HL-60/S4 treated with phorbol 12-myristate 13-acetate at 8.2 ng/mL for 4 days and 3 days (cell line): Measurements from ENCODE around the gene CTNND2.

Experiments
- in situ Hi-C: fragments of 300-500 bp; cut with MboI; formaldehyde crosslinking; loops from 2 replicates; pipeline ENCODE4 v1.15.0; 2022; ENCODE audit warnings: low sequenced_read_pairs

The CTNND2 gene

DNA sequence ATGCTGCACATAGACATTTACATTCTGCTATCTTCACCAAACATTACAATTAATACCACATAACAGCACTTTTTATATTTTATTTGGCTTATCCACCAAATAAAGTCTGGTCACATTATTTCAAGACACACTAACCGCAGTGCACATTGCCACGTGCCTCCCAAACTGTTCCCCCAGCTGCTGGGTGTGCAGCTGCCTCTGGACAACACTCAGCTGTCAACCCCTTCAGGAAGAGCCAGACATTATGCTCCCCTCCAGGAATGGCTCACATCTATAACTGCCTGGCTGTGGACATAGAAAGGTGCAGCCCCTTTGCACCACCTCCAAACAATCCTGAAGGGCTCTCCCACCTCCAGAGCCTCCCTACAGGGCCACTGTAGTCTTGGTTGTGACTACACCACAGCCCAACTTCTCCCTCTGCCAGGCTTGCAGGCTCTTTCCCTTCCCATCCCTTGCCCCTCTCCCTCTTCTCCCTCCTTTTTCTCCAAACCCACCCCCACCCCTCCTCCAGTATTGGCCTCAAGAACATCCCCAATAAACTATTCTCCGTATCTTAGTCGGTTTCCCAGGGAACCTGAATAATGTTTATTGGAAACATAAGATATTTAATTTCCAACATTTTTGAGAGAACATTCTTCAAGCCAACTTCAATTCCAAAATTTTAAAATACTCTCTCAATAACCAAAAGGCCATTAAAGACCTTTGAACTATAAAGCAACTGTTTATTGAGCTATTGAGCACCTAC is 372.3 kb downstream of the CTNND2 start:
- in situ Hi-C loops = no loop called here

DNA sequence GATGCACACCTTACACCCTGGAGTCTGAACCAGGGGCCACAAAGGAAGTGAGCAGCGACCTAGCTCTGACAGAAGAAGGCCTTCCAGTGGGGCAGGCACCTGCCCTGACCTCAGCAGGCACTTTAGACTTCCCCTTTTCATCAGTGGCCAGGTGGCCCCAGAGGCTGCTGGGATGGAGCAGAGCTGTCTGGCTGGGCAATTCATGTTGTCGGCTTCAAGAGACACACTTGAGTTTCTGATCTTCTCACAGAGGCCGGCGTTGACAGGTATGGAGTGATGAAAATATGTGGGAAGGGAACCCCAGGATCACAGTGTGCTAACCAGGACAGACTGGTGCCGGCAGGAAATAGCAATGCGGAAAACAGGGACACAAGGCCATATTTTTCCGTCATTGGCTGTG is 375.5 kb downstream of the CTNND2 start:
- in situ Hi-C loops = no loop called here

DNA sequence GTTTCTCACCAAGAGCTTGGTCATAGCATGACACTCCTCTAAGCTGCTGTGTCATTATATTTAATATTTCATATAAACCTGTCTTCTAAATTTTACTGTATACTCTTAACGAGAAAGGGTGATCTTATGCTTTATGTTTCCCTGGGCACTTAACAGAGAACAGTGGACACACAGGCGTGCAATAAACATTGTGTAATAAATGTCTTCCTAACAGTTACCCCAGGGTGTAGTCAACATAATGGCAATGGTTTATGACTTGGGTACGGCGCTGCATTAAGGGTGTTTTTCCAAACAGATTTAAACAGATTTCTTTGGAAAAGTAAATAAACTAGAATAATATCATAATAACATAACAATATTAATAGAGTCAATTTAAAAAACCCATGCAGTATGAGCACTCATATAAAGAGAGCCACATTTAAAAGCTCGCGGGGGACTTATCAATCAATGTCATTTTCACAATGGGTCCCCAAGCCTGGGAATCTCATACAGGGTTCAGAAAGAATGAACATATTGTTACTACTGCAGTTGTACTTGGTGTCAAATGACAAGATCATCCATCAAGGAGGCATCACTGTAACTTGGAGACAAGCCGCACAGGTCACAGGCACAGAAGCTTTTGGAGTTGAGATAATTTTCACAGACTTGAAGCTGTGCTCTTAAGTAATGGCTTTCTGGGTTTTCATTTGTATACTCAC is 376.4 kb downstream of the CTNND2 start:
- in situ Hi-C loops = no loop called here

DNA sequence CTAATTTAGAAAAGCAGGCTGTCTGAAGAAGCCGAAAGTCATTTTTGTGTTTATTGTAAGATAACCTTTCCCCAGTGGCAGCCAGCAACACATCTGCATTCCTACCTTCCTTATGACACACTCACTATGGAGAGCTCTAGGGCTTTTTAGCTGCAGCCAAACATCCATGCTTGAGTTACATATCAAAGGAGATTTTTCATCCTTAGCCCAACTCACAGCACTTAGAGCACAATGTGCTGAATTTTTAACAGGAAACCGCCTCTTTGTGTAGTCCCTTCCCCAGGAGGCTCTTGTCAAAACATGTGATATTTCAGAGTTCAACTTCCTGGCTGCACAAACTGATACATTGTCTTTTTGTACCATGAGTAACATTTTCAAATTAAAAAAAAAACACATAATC is 379.2 kb downstream of the CTNND2 start:
- in situ Hi-C loops = no loop called here

DNA sequence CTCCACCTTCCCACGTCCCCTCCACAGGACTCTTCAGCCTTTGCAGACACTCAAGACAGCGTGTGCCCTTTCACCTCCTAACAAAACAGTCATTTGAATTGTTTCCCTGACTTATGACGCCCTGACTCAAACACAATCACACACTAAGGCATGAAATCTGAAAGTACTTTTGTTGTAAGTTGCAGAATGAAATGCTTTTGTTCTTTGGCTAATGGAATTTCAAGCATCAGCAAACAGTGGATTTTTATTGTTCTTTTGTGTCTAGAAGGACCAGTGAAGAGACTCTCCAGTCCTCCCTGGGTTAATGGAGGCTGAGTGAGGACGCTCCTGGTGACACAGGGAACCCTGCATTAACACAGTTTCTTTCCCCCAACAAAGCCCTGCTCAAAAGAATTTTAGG is 380.1 kb downstream of the CTNND2 start:
- in situ Hi-C loops = no loop called here

DNA sequence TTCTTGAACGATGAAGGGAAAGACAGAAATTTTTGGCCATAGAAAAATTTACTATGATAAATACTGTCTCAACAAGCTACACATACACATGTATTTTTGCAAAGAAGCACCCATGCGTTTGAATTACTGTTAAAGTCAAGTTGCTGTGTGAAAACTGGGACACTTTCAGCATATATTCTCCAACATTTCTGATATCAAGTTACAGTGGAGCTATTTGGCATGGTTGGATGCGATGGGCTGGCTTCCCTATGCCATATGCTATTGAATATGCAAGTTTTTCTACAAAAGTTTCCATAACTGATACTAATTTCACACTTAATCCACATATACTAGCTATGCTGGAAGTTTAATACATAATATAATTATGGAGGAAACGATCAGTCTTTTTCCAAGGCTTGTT is 381.4 kb downstream of the CTNND2 start:
- in situ Hi-C loops = no loop called here

DNA sequence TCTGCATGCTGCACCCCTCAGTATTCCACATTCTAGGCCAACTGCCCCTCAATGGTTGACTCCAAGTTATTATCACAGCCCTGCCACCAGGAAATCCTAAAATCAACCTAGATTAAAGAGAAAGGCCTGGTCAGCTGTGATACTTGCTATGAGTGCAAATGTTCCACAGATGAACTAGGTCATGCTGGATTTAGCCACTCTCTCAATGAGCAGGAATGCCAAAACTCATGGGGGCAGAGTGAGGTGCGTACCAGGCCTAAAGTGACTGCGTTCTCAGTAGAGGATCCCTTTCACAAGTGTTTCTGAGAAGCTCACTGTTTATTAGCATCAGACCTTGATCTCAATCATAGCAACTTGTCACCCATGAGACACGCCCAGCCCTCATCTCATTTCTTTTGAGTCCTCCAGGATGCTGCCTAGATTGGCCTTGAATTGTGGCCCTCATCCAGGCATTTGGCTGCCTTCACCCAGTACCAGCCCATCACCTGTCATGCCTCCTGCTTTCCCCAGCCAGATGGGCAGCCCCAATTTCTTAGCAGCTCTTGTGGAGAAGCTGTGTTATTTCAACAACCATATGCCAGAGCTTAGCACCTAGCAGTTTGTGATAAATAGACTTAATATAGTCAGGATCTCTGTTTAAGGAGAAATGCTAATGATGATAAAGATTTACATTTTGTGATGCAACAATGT is 383.9 kb downstream of the CTNND2 start:
- in situ Hi-C loops = no loop called here

DNA sequence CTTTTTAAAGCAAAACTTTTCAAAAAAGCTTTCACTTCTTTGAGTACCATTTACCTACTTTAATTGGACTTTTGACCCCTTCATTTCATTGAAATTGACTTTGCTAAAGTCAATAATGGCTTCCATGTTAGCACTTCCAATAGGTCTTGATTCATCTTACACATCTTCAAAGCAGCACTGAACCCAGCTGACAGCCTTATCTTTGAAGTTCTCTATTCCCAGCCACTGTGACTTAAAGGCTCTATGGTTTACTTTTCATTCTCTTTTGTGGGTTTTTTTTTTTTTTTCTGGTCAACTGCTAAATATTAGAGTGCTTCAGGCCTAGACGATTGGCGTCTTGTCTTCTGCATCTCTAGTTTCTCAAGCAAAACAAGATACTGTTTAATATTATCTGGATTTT is 385.0 kb downstream of the CTNND2 start:
- in situ Hi-C loops = no loop called here

DNA sequence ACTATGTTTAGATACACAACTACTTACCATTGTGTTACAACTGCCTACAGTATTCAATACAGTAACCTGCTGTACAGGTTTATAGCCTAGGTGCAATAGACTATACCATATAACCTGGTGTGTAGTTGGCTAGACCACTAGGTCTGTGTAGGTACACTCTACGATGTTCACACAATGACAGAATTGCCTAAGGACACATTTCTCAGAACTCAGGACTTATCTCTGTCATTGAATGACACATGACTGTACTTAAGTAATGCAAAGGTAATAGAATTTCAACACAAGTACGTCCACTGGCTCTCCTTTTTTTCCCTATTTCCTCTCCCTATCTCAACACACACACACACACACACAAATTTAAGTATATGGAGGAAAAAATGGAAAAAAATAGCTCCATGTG is 385.6 kb downstream of the CTNND2 start:
- in situ Hi-C loops = no loop called here

DNA sequence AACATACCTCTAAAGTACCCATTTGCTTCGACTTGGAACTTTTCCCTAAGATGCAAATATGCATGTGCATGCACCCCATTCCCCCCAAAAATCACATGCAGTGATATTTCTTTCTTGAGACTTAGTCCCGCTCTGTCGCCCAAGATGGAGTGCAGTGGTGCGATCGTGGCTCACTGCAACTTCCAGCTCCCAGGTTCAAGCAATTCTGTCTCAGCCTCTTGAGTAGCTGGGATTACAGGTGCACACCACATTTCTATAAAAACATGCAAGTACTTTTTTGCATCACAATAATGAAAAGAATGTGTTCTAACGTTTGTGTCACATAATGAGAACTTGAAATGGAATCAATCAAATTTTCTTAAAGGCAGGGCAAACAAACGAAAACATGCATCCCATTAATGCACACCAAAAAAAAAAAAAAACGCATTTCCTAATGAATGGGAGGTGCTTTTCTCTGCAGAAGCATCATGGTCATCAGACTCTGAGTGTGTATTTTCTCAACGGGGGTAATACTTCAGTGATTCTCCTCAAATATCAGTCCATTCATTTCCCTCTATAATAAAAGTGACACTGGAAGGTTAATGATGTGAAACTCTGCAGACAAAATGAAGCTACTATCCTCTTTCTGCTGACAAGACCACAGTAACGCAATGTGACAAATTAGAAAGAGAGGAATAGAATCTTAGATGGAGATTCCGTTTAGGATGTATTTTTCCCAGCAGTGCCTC is 389.4 kb downstream of the CTNND2 start:
- in situ Hi-C loops = no loop called here

DNA sequence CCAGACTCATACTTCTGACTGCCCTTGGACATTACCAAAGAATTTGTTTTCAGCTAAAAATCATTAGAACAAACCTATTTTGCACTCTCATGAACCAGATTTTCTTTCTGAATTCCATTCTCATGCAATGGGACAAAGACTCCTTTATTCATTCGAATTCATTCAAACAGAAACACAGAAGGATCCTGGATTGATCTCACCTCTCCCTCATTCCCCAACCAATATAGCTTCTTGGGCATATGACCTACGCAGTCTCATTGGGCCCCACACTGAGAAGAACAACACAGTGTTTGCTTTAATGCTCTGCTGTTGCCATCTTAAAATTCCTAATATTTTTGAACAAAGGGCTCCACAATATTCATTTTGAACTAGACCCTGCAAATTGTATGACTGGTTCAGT is 392.4 kb downstream of the CTNND2 start:
- in situ Hi-C loops = no loop called here

DNA sequence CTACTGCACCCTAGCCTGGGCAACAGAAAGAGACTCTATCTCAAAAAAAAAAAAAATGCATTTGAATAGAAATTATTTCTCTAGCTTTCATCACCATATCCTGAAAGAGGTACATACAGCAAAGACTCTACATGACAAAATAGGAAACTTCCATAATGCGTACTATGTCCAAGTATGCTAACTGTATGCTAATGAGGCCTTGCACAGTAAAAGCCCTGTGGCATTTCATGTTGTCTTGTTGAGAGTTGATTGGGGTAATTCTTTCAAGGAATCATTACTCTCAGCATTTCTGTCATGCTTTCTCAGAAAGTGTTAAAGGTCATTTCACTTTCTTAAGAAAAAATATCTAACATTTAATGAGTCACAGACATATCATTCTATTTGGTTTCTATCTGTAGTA is 393.4 kb downstream of the CTNND2 start:
- in situ Hi-C loops = no loop called here

DNA sequence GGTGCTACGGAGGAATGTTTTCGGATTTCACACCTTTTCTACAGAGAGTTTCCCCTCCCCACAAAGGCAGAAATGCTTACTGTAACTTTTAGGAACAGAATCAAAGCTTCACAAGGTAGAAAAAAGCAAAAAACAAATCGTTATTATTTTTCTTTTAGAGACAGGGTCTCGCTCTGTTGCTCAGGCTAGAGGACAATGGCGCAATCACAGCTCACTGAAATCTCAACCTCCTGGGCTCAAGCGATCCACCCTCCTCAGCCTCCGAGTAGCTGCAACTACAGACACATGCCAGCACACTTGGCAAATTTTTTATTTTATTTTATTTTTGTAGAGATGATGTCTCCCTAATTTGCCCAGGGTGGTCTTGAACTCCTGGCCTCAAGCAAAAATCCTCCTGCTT is 394.5 kb downstream of the CTNND2 start:
- in situ Hi-C loops = no loop called here

DNA sequence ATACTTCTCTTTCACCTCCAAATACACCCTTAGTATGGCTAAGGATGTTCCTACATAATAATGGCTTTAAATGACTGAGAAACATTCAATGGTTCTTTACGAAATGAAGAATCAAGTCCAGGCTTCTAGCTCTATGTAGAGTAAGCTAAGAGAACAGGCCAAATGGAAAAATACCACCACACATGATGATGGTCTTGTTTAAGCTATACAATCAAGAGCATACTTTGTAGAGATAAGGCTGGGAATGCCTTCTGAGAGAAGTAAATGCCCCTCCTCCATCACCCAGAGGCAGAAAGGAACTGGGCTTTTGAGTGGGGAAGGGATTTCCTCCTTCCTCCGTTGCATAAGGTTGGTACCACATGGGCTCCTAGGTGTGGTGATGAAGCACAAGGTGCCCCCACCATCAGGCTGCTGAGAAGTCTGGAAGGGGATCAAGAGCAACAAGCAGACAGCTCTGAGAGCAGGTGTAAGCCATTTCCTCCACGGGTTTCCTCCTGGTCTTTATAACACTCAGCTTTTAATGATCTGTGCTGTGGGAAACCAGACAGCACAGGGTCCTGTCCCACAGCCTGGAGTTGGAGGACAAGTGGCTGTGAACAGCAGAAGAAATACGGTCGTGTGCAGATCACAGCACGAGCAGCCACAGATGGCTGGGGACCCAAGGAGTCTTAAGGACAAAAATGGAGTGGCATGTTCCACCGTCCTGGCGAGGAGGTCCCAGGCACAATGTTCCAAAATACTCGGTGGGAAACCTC is 396.9 kb downstream of the CTNND2 start:
- in situ Hi-C loops = no loop called here

DNA sequence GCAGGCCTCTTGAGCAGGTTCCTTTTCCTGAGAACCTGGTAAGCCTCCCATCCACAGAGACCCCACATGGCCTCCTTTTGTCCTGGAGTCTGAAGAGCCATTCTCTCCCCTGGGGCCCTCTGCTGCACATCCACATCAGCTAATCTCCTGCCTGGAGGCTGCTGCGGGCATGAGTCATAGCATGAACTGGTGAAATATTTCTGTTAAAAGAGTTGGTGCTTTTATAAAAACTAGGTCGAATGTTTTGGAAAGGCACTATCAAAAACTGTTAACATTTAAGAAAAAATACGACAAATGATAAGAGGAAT is 399.4 kb downstream of the CTNND2 start:
- in situ Hi-C loops = no loop called here

DNA sequence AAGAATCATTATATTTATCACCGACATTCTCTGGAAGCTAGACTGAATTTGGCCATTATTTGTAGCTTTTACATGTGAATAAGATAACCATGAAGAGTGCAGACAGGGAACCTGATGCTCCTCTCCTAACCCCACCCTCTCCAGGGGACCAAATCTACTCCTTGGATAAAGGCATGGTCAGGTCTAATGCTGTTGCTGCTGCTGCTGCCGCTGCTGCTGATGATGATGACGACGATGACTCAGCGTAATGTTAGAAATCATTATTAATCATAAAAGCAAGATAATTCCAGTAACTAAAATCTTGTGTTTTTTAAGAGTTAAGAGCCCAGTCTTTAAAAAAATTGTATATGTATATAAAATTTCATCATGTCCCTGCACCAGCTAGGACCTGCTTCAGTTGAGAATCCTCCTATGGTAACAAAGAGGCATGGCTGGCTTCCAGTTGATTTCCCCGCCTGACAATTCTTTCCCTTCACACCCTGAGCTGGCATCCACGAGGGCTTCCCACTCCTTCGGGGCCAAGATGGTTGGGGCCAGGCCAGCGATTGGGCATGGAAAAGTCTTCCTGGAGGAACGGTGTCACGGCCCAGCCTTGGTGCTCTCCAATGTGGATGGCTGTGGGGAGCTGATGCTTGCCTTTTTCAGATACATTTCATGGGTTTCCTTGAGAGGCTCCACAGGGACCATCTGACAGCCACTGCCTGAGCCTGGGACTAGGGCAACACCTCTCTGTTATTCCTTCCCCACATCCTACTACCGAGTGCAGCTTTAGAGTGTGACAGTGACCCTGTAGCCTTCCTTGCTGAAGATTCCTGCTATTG is 400.0 kb downstream of the CTNND2 start:
- in situ Hi-C loops = no loop called here

DNA sequence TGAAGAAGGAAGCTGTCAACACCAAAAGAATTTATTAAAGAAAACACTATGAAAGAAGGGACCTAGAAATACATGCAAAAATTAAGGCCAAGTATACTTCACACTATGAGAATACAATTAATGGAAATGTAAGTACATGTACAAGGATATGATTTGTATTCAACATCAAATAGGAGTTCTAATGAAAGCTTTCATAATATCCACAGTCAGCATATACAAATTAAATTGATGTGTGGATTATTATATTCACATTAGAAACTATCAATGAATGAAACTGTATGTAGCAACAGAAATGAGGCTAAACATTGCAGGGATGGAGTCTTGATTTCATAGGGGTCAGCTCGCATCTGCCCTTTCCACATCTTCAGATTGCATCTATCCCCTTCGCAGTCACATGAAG is 401.5 kb downstream of the CTNND2 start:
- in situ Hi-C loops = no loop called here

DNA sequence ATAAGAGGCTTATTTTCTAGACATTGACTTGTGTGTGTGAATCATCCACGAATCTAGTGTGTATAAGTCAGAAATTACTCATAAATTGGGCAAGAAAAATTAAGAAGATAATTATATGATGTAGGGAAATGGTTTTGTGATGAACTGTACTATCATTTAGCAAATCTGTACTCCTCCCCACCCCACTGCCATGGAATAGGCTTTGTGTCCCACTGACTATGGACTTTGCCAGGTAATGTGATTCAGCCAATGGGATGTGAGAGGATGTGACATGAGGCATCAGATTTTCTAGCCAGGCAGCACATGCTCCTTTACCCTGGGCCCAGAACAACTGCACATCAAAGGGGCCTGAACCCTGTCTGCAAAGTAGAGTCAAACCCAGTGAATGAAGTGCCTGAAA is 406.6 kb downstream of the CTNND2 start:
- in situ Hi-C loops = no loop called here

DNA sequence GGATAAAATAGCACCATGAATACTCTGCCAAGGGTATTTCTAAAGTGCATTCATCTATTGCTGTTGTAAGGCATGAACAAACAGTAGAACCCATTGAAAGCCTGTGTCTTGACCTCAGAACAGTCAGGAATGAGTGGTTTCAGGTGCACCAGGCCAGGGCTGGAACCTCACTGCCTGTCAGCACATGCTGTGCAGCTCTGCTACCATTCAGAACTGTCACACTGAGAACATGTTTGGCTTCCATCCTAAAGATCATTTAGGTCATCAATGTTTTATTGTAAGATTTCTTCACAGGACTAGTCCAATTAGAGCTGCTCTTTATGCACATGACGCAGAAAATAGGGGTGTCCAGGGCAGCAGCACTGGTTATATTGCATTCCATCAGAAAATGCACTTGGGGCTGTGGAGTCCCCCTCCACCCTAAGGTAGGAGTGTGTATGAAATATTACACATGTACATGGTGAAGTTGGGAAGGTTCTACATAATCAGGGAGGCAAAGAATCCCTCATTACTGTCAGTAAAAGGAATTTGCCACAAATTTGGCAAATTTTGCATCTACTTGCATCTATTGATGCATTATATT is 408.0 kb downstream of the CTNND2 start:
- in situ Hi-C loops = no loop called here

DNA sequence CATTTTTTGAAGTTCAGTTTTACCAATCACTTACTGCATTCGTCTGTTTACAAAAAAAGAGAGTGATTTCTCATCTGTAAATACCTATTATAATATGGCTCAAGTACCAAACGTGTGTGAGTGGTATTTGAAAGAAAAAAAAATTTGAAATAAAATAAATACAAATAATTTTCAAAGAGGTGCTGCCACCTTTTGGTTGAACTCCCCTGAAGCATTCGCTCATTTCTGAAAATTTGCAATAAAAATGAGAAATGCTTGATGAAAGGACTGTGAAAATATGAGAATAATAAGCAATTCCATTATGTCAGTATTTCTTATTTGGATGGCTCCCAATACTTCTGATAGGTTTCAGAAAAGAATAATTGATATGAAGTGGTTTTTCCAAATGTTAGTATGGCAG is 409.9 kb downstream of the CTNND2 start:
- in situ Hi-C loops = no loop called here
